Stimulated activated CD4-positive, alpha-beta T cell treated with anti-CD3 and anti-CD28 coated beads, Interleukin-15, amount 100 ng/mL, for 24 hours (primary cell): ENCODE data around the gene IFFO2.
A peak's percentile ranks its signal among the peaks of the same experiment; 100 is the strongest.

Source experiments
- DNase-seq: peaks from one replicate; pipeline ENCODE4 v3.0.0-alpha.2; 2020

IFFO2 gene

DNA sequence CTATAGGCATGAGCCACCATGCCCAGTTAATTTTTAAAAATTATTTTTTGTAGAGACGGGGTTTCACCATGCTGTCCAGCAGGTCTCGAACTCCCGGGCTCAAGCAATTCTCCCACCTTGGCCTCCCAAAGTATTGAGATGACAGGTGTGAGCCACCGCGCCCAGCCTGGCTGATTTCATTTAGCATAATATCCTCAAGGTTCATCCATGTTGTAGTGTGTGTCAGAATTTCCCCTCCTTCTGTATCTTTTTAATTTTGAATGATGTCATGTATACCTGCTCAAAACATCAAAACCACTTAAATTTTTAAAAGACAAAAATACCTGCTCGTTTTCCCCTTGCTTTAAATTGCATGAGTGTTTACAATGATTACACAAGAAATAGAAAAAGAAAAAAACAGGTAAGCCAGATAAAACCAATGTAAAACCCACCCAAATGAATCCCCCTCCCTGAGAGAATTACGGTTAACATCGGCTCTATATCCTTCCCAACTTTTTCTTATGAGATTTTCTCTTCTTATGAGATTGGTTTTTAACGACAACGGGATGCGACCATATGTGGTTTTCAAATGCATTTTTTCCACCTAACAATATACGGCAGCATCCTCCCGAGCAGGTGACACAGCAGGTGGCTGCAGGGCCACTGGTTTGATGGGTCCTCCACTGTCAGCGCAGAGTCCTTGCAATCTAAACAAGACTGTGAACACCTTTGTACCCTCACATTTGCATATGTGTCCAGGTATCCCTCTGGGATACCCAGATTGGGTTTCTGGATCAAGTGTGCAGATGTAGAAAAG is 22.1 kb downstream of the IFFO2 start:
- DNase-seq, result no peak

DNA sequence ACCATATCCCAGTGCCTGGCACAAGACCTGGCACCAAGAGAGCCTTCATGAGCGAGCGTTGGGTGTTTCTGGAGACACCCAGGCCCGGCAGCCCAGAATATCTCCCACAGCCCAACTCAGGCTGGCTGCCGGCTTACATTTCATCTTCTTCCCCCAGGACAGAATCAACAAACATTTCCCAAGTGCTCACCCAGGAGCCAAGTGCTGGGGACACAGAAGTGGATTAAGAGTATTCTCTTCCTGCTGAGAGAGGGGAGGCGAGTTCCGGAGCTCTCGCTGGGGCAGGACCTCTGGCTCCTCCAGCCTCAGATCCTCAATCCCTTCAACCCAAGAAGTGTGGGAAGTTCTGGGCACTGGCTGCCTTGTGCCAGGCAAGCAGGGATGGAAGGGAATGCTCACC is 23.6 kb downstream of the IFFO2 start:
- DNase-seq, result no peak

DNA sequence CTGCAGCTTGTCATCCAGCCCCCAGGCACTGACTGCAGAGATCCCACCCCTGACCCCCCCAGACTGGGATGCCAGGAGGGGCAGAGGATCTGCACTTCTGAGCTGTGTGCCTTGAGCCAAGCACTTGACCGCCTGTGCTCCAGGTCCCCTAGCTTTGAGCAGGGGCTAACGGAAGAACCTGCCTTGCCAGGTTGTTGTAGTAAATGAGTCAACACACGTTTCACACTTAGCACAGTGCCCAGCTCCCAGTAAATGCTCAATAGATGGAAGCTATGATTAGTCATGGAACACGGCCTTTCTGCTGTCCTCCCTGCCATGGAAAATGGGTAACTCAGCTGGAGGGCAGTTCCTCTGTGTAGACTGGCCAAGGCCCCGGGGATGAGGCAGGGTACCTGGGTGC is 24.1 kb downstream of the IFFO2 start:
- no peak for DNase-seq

DNA sequence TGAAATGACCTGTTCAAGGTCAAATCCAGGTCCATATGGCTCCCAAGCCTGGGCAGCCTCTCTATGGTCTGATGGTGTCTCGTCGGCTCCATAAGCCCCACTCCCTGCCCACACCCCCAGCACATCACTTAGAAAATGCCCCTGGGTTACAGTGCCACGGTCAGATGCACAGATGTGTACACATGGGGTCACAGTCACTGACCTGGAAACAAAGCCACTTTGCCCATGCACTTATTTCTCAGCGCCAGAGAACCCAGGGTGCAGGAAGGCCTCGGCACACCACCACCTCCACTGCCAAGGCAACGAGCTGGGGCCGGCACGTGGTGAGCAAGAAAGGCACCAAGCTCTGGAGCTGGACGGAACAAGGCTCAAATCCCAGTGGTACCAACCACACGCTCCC is 24.7 kb downstream of the IFFO2 start:
- no peak for DNase-seq

DNA sequence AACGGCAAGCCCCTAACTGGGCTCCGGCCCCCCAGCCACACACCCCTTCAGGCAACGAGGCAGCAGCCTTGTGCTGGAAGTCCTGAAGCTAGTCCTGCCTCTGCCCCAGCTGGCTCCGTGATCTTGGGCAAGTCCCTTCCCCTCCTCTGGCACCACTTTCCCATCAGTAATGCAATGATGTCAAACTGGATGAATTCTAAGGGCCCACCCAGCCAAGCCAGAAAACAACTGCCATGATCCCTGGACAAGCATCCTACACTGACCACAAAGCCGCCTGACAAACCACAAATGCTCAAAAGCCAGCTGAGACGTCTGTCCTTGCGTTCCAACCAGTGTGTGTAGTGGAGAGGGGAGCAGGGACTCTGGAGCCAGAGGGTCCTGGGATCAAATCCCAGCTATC is 26.8 kb downstream of the IFFO2 start:
- no peak for DNase-seq

DNA sequence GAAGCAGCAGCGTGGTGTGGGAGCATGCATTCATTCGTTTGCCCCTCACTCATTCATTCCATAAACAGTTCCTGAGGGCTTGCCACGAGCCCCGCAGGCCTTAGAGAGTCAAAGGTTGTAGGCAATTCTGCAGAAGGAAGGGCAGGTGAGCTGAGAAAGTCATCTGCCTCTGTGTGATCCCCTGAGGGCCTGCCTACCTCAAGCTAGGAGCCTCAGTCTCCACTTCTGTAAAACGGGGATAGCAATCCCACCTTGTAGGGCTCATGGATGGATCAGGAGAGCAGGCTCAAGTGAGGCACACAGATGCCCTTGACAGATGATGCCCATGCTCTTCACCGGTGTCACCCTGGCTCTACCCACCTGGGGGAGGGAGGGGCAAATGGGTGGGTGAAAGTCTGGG is 27.5 kb downstream of the IFFO2 start:
- DNase-seq, result no peak

DNA sequence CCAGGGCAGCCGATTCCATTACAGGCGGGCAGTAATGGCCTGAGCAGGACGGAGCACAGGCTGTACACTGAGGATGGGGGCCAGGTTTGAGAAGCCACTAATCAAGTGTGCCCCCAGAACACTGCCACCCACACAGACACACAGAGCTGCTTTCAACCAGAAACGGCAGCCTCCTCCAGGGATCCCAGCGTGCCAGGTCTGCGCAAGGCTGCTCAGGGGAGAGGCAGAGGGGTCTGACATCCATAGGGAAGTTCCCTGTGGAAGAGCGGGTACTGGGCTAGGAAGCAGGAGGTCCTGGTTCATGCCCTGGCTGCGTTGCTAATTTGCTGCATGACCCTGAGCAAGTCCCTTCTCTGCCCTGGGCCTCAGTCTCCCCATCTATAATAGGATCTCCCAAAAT is 28.1 kb downstream of the IFFO2 start:
- DNase-seq, result no peak

DNA sequence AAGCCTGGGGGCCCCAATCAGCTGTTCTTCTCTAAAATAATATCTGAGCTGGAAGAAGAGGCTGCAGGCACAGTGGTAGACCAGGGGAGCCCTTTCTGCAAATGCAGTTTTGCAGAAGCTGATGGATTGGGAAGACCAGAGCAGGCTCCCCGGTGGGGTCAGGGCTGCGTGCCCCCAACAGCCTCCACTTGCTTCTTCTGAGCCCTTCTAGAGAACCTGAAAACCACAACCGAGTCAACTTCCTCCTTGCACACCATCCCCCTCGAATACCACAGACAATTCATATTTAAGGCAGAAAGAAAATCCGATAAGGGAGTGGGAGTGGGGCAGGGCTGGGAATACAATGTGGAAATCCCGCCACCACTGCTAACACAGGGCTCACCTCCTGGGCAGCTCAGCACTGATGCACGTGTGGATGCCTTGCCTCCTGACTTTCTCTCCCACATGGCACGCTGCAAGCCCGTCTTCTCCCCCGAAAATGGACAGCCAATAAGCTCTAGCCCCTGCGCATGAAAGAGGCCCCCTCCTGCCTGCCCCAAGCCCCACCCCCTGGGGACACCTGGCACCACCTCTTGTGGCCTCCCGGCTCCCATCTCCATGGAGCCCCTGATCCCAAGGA is 28.7 kb downstream of the IFFO2 start:
- DNase-seq, result peak; percentile 63

DNA sequence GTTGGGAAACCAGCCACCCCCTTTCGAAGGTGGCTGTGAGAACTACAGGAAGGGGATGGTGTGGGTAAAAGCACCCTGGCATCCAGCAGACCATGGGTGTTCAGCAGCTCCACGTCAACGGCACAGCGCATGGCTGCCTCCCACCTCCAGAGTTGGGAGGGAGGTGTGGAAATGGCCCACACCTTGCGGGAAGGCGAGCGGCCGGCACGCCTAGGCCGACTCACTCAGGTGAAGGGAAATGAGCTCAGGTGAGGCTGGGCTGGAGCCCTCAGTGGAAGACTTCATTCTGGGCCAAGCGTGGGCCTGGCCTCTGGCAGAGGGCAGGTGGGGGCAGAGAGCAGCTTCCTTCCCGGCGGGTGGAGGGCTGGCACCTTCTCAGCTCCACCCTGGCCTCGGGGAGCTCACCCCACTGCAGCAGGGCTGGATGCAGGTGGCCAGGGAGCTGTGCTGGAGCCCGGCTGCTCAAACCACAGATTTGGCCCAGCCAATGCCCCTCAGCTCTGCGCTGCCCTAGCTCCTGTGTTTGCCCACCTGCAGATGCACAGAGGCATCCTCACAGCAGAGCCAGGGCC is 29.3 kb downstream of the IFFO2 start:
- DNase-seq, result peak; percentile 41

DNA sequence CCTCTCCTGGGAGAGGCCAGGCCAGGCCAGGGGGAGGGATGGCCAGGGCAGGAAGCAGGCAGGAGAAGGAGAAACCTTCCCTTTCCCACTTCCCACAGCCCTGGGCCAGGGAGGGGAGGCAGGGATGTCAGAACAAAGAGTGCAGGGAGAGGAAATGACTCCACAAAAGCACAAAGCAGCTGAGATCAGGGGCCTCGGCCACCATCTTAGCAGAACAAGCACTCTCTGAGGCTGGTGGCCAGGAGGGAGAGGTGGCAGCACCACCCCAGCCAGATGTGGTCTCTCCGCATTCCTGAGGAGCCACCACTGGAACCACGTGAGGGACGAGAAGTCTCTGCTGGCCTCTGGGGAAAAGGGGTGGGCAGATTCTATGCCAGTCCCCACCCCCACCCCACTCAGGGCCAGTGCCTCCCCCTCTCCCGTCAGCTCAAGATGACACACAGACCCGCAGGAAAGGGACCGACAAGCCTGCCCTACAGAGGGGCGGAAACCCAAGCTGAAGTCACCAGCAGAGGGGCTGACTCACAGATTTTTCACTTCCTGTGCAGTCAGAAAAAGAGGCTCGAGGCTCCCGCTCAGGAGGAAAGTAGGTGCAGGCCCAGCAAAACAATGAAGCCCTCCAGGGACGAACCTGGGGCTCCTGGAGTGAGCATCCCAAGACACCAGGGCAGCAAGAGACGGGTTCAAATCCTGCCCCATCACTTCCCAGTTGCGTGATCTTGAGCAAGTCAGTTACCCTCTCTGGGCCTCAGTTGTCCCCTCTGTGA is 30.0 kb downstream of the IFFO2 start:
- DNase-seq, result peak; percentile 92

DNA sequence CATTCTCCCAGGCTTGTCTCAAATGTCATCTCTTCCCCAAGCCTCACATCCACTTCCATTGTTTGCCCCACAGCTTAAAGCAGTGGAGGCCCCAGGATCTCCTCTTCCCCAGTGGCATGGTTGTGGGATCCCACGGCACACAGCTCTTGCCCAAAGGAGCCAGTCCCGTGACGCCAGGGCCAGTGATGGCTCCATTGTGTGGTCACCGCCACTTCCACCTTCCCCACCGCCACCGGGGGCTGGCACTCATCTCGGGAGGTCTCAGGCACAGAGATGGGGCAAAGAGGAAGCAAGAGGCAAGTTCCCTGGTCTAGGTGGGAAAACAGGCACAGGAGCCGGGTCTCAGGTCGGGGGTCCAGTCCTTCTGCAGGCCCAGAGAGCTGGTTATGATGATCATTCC is 31.2 kb downstream of the IFFO2 start:
- DNase-seq, result no peak

DNA sequence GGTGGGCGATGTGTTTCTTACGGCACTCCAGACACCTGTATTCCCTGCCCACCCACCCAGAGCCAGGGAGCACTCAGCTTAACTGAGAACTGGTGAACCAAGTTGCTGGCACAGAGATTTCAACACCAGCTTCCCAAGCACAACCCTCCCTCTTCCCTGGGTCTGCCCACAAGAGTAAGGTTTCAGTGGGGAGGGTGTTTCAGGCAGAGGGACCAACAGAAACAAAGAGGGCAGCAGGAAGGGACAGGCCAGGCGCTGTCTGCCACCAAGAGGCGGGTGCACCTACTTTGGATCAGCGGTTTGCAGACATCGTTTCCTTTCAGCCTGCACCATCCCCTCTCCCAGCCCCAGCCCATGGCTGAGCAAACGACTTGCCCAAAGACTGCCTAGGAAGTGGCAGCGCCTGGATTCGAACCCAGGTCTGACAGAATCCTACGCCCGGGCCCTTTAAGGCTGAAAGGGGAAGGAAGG is 32.2 kb downstream of the IFFO2 start:
- DNase-seq, result no peak

DNA sequence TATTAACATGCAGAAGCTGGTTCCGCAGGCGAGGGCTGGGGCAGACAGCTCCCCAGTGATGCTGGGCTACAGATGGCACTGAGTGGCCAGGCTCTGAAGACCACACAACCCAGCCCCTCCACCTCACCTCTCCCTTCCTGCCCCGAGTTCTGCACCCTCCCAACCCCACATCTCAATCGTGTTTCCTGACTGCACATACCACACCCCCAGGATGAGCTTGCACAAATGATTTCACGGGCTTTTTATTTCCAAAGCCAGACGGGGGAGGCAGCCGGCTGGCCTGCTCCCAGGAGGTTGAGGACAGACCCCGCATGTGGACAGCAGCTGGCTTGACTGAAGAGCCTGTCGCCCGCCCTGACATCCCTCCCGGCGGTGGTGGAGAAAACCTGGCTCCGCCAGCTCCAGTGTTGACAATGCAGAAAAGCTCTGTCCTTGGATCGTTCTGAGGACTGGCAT is 32.7 kb downstream of the IFFO2 start:
- DNase-seq, result no peak

DNA sequence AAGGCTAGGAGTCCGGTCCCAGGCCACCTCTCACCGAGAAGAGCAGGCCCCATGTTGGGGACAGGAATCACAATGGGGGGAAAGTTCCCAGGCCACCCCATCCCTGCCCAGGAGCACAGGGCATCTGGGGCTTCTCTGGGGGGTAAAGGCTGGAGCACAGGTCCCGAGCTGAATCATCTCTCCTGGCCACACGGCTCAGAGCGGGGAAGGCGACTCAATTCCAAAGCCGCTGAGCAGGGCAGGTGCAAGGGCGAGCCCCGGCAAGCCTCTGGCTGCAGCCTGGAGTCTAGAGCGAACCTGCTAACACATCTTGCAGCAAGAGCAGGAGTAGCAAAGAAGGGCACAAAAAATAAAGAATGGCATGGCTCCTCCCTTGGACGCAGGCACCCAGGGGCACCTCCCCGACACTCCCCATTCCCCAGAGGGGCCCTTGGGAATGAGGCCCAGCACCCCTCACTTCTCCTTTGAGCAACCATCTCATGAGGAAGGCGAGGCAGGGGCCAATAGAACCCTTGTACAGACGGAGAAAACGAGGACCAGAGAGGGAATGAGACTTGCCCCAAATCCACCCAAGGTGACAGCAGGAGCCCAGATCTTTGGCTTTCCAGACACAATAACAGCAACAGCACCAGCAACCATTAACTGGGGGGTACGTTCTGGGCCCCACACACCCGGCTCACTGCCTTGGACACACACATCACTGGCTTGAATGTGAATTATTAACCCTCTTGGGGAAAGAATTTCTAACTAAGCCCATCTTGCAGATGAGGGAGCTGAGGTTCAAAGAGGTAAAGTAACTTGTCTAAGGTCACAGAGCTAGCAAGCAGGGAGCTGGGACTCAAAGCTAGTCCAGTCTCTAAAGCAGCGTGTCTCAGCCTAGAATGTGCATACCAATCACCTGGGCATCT is 33.4 kb downstream of the IFFO2 start:
- DNase-seq, result no peak

DNA sequence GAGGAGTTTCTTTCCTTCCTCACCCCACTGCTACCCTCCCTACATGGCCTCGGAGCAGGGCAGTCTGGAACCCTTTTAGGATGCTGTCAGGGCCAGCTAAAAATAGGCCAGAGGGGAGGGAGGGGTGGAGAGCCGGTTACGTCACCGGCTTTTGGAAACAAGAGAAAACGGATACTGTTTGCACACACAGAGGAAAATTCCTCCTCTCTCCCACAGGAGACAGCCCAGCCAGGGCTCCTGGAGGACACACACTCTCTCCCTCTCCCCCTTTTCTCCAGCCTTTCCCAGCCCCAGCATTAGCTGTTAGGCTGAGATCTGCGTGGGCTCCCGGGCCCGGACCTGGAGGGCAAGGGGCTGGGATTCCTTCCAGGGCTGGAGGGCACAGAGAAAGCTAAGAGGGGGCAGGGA is 34.2 kb downstream of the IFFO2 start:
- no peak for DNase-seq

DNA sequence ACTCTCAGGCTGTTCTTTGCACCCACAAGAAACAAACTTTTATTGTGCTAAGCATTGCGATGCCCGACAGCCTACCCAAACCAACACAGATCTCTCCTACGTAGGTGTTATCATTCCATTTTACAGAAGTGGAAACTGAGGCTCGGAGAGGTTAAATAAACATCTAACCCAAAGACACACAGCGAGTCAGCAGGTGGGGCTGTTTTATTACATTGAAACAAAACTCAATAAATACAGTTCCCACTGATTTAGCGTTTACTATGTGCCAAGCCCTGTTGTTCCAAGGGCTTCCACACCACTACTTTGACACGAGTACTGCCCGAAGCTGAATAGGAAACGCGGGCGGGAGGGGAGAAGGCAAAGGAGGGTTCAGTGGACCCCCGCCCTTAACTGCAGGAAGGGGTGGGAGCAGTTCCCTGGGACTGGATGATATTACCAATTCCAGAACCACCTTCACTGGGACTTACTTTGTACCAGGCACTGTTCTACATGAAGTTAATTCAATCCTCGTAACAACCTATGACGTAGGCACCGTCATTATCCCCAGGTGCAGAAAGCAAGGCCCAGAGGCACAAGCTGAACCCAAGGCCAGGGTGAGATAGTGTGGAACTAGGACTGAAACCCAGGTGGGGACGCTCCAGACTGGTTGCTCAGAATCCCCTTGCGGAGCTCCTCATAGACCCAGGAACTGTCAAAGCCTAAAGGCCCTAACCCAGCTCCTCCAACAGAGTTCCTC is 34.8 kb downstream of the IFFO2 start:
- no peak for DNase-seq

DNA sequence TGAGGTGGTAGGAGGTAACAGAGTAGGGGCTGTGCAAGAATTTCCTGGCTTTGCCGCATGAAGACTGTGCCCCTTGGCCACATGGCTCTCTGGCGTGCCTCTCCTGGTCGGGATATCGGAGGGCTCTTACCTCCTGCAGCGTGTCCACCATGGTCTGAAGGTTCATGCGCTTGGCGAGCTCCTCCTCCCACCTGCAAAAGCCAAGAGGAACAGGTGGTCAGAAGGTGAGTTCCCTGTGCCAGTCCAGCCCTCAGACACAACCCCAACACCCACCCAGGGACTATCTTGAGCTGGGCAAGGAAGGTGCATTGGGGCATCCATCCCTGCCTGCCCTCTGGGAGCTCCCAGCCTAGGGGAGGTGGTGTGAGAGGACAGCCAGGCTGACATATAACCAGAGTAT is 35.5 kb downstream of the IFFO2 start:
- no peak for DNase-seq

DNA sequence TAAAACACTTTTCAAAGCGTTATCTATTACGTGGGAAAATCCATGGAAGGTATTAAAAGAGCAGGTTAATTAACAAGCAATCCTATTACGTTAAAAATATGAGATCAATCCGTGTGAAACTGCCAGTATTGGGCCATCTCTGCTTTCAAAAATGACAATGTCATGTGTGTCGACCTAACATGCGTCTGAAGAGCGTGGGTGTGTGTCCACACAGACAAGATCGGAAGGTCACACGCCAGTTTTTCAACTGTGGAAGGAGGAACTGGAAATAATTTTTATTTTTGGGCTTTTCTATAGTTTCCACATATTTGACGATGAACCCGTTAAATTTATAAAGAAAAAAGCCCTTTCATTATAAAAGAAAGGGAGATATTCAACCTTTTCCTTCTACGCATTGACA is 36.5 kb downstream of the IFFO2 start:
- DNase-seq, result no peak

DNA sequence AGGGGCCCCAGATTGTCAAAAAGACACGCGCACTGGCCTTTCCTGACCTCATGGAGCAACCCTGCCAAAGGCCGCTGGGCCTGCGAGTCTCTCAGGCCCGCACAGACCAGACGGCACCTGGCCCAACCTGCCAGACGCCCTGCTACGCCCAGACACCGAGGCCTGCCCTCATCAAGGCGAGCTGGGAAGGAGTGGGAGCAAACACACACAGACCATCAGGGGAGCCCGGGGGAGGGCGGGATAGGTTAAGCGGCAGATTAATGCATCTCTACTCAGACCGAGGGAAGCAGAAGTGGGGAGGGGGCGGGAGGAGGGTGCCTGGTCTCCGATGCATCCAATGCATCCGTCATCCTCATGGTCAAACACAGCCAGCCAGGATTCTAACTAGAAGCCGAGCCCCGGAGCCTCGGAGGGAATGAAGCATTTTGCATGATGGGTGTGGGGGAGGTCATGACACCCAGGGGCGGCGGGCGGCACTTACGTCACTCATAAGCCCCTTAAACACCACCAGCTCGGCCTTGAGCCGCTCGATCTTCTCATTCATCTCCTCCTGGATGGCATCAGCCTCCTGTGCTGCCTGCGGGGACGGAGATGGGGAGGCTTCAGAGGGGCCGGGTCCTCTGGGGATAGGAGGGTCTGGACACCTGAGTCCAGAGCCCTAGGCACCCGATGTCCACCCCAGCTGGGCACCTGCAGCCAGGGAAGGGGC is 37.1 kb downstream of the IFFO2 start:
- no peak for DNase-seq

DNA sequence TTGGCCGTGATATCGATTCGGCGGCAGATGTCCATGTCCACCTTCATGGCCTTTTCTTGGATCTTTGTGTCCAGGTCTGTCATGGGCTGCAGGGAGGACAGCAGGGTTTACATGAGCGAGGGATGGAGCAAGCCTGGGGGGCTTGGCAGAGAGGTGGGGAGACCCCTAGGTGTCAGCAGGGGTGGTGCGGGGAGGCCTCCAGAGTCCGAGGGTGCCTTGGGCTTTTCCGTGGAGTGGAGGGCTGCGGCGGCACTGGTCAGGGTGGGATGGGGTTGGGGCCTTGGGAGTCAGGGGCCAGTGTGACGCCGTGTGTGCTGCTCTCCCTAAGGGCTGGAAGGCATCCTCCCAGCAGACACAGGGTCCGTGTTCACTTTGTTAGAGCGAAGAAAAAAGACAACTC is 38.1 kb downstream of the IFFO2 start:
- DNase-seq, result no peak
